Trophoblast cell (in vitro differentiated cells and primary cell): ENCODE data around the gene CNTN6.

Experiments
- DNase-seq, 2 donors: peaks; one replicate each; pipeline ENCODE4 v3.0.0-alpha.2; 2016
- H2AFZ ChIP-seq: 2 replicates; pipeline ENCODE4 v1.6.1; 2013; ENCODE audit warnings: low read length, moderate library complexity, mild to moderate bottlenecking; ENCODE audit not compliant: insufficient read depth, poor library complexity
- H2AK5ac ChIP-seq: 2 replicates; pipeline ENCODE4 v1.6.1; 2013; ENCODE audit warnings: mild to moderate bottlenecking, low read length
- H2BK120ac ChIP-seq: 2 replicates; pipeline ENCODE4 v1.6.1; 2013; ENCODE audit warnings: low read length, mild to moderate bottlenecking, moderate library complexity; ENCODE audit not compliant: insufficient read depth, poor library complexity
- H2BK12ac ChIP-seq: 2 replicates; pipeline ENCODE4 v1.6.1; 2013; ENCODE audit warnings: mild to moderate bottlenecking, low read length, moderate library complexity
- H2BK5ac ChIP-seq: 2 replicates; pipeline ENCODE4 v1.6.1; 2013; ENCODE audit warnings: low read length, low read depth, moderate library complexity, mild to moderate bottlenecking; ENCODE audit not compliant: poor library complexity
- H3K14ac ChIP-seq: 2 replicates; pipeline ENCODE4 v1.6.1; 2013; ENCODE audit warnings: mild to moderate bottlenecking, low read length
- H3K18ac ChIP-seq: 2 replicates; pipeline ENCODE4 v1.6.1; 2013; ENCODE audit warnings: mild to moderate bottlenecking, low read length
- H3K23ac ChIP-seq: 2 replicates; pipeline ENCODE4 v1.6.1; 2013; ENCODE audit warnings: low read length
- H3K27ac ChIP-seq: 2 replicates; pipeline ENCODE4 v1.5.1; 2013; ENCODE audit warnings: low read depth, mild to moderate bottlenecking, inconsistent platforms, low read length, moderate library complexity
- H3K27me3 ChIP-seq: 2 replicates; pipeline ENCODE4 v1.6.1; 2013; ENCODE audit warnings: inconsistent platforms, mild to moderate bottlenecking, low read length, moderate library complexity; ENCODE audit not compliant: insufficient read depth
- H3K36me3 ChIP-seq, 2 experiments: 1 replicate in 1 of 2; 2 replicates in 1 of 2; pipeline ENCODE4 v1.6.1; 2013; ENCODE audit warnings: low read length in 2 of 2, mild to moderate bottlenecking in 2 of 2, moderate library complexity in 1 of 2; ENCODE audit not compliant: insufficient read depth in 2 of 2, control insufficient read depth in 1 of 2
- H3K4ac ChIP-seq: 2 replicates; pipeline ENCODE4 v1.6.1; 2013; ENCODE audit warnings: low read depth, mild to moderate bottlenecking, low read length, moderate library complexity
- H3K4me1 ChIP-seq, 2 experiments: 1 replicate in 1 of 2; 2 replicates in 1 of 2; pipeline ENCODE4 v1.6.1; 2013; ENCODE audit warnings: low read length in 2 of 2, mild to moderate bottlenecking in 2 of 2, moderate library complexity in 1 of 2; ENCODE audit not compliant: insufficient read depth in 2 of 2, control insufficient read depth in 1 of 2
- H3K4me2 ChIP-seq: 2 replicates; pipeline ENCODE4 v1.6.1; 2013; ENCODE audit warnings: inconsistent platforms, mild to moderate bottlenecking, low read length, moderate library complexity
- H3K4me3 ChIP-seq: 2 replicates; pipeline ENCODE4 v1.5.1; 2013; ENCODE audit warnings: mild to moderate bottlenecking, low read depth, low read length, inconsistent platforms
- H3K79me1 ChIP-seq: one replicate; pipeline ENCODE4 v1.6.1; 2013; ENCODE audit warnings: low read length
- H3K79me2 ChIP-seq: 2 replicates; pipeline ENCODE4 v1.6.1; 2013; ENCODE audit warnings: low read length, mild to moderate bottlenecking; ENCODE audit not compliant: control insufficient read depth, insufficient read depth, poor library complexity
- H3K9ac ChIP-seq: 2 replicates; pipeline ENCODE4 v1.6.1; 2013; ENCODE audit warnings: mild to moderate bottlenecking, low read length
- H3K9me3 ChIP-seq: 2 replicates; pipeline ENCODE4 v1.6.1; 2013; ENCODE audit warnings: low read depth, mild to moderate bottlenecking, control low read depth, inconsistent platforms, low read length; ENCODE audit not compliant: insufficient read depth
- H4K12ac ChIP-seq: 2 replicates; pipeline ENCODE4 v1.6.1; 2013; ENCODE audit warnings: low read depth, mild to moderate bottlenecking, low read length, moderate library complexity
- H4K8ac ChIP-seq: 2 replicates; pipeline ENCODE4 v1.6.1; 2013; ENCODE audit warnings: low read depth, mild to moderate bottlenecking, low read length, moderate library complexity
- H4K91ac ChIP-seq: one replicate; pipeline ENCODE4 v1.6.1; 2013; ENCODE audit warnings: low read depth, mild to moderate bottlenecking, low read length, moderate library complexity
- WGBS: extraction: QIAGEN DNeasy Blood & Tissue Kit; methylation state at CpG from one replicate; pipeline ENCODE4 v1.1.7; 2013; ENCODE audit warnings: missing lambda C conversion rate; ENCODE audit not compliant: insufficient read length, insufficient coverage; ENCODE audit errors: extremely low coverage; 5-methylcytosine and 5-hydroxymethylcytosine counted together

CNTN6 gene

DNA sequence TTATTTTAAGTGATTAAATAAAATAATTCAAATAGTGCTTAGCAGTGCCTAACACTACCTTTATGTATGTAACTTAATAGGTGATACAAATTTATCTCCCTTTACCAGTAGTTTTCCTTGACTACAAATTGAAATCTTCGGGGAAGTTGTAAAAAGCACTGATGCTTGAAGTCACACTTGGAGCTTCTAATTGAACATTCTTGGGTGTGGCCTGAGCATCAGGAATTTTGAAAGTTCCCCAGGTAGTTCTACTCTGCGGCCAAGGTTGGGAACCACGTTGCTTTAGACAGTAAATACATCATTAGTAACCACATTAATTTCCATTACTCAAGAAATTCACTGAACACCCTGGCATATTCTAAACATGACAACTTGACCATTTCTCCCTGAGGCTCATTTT, 351.4 kb downstream of the CNTN6 start:
- no peak overlapping the region for H3K4me3 ChIP-seq

GRCh38 chr3:1446531-1446930, 353.7 kb downstream of the CNTN6 start:
- H3K14ac ChIP-seq: no peak overlapping the region
- no peak overlapping the region for H2BK120ac ChIP-seq
- H4K8ac ChIP-seq: no peak overlapping the region
- no peaks in the 10 kb centered on the region for H3K9me3 ChIP-seq
- H2AFZ ChIP-seq: no peak overlapping the region
- no peak overlapping the region for H3K9ac ChIP-seq
- no peak overlapping the region for H4K91ac ChIP-seq
- no peaks in the 10 kb centered on the region for H3K36me3 ChIP-seq
- no peaks in the 10 kb centered on the region for H3K4me1 ChIP-seq
- no peak overlapping the region for H4K12ac ChIP-seq
- no peaks in the 10 kb centered on the region for H3K79me1 ChIP-seq
- no peak overlapping the region for H3K27ac ChIP-seq
- H2BK12ac ChIP-seq: no peak overlapping the region
- no peak for DNase-seq
- H3K18ac ChIP-seq: no peak overlapping the region
- no peak overlapping the region for H3K4ac ChIP-seq
- no peak overlapping the region for H3K23ac ChIP-seq
- H3K4me2 ChIP-seq: no peak overlapping the region
- no peak overlapping the region for H2BK5ac ChIP-seq
- H2AK5ac ChIP-seq: no peak overlapping the region
- H3K79me2 ChIP-seq: no peaks in the 10 kb centered on the region
- H3K27me3 ChIP-seq: no peaks in the 10 kb centered on the region
- H3K4me3 ChIP-seq: no peak overlapping the region

More for the DNA sequence above, 351.4 kb downstream of the CNTN6 start:
- Histone ChIP-seq H2AK5ac (no peak overlapping the region), H2AFZ (no peak overlapping the region), H3K23ac (no peak overlapping the region), H3K4me2 (no peak overlapping the region), H3K79me1 (no peaks in the 10 kb centered on the region), H3K4ac (no peak overlapping the region), H3K27me3 (no peaks in the 10 kb centered on the region), H3K18ac (no peak overlapping the region), H3K36me3 (no peaks in the 10 kb centered on the region), H3K27ac (no peak overlapping the region), H2BK120ac (no peak overlapping the region), H3K14ac (no peak overlapping the region), H3K9ac (no peak overlapping the region), H3K9me3 (no peaks in the 10 kb centered on the region), H4K91ac (no peak overlapping the region), H3K4me1 (no peaks in the 10 kb centered on the region), H2BK12ac (no peak overlapping the region), H4K8ac (no peak overlapping the region), H3K79me2 (no peaks in the 10 kb centered on the region), H4K12ac (no peak overlapping the region), H2BK5ac (no peak overlapping the region)
- no peak for DNase-seq
- no CpG with 5 or more reads among the region's 3 CpGs for WGBS

GRCh38 chr3:1447452-1447851, 354.6 kb downstream of the CNTN6 start:
- no peak overlapping the region for H3K4me2 ChIP-seq
- no peak for DNase-seq
- H3K9ac ChIP-seq: no peak overlapping the region
- H4K91ac ChIP-seq: no peak overlapping the region
- no peak overlapping the region for H3K4ac ChIP-seq
- no peak overlapping the region for H2BK12ac ChIP-seq
- H3K79me1 ChIP-seq: no peaks in the 10 kb centered on the region
- no peaks in the 10 kb centered on the region for H3K36me3 ChIP-seq
- H3K4me3 ChIP-seq: no peak overlapping the region
- H3K79me2 ChIP-seq: no peaks in the 10 kb centered on the region
- no peaks in the 10 kb centered on the region for H3K27me3 ChIP-seq
- H4K12ac ChIP-seq: no peak overlapping the region
- no peak overlapping the region for H3K18ac ChIP-seq
- H3K27ac ChIP-seq: no peak overlapping the region
- no peak overlapping the region for H4K8ac ChIP-seq
- H2BK120ac ChIP-seq: no peak overlapping the region
- H3K9me3 ChIP-seq: no peaks in the 10 kb centered on the region
- H2AK5ac ChIP-seq: no peak overlapping the region
- no peak overlapping the region for H2BK5ac ChIP-seq
- H3K14ac ChIP-seq: no peak overlapping the region
- WGBS: no CpG with 5 or more reads among the region's 1 CpG
- H3K4me1 ChIP-seq: no peaks in the 10 kb centered on the region
- H3K23ac ChIP-seq: no peak overlapping the region
- H2AFZ ChIP-seq: no peak overlapping the region

- Histone ChIP-seq H2BK12ac (no peak overlapping the region), H3K4me2 (no peak overlapping the region), H3K4ac (no peak overlapping the region), H2AK5ac (no peak overlapping the region), H3K79me2 (no peaks in the 10 kb centered on the region), H3K27me3 (no peaks in the 10 kb centered on the region), H3K18ac (no peak overlapping the region), H4K12ac (no peak overlapping the region), H3K4me1 (no peaks in the 10 kb centered on the region), H4K91ac (no peak overlapping the region), H3K9ac (no peak overlapping the region), H3K14ac (no peak overlapping the region), H3K36me3 (no peaks in the 10 kb centered on the region), H2BK5ac (no peak overlapping the region), H3K79me1 (no peaks in the 10 kb centered on the region), H4K8ac (no peak overlapping the region), H3K9me3 (no peaks in the 10 kb centered on the region), H3K23ac (no peak overlapping the region), H3K4me3 (no peak overlapping the region), H2AFZ (no peak overlapping the region), H2BK120ac (no peak overlapping the region), H3K27ac (no peak overlapping the region)
- DNase-seq: no peak
These were observed 355.6 kb downstream of the CNTN6 start for GRCh38 chr3:1448443-1448842.
